K562 (cell line): Measurements from ENCODE around the gene PGLYRP4. TPM values are rescaled to one million over a fixed set of nuclear protein-coding genes. Genes with fewer than 3 reads are reported as not detected.
"Not testable (repeated sequence)": the region's sequence is repeated elsewhere in the genome, so short reads cannot be mapped to it uniquely, and the experiment has no call there.

Experiments
- ATAC-seq: fragments of 200-7000 bp; cut with Tn5 transposase; 3 replicates; pipeline ENCODE4 v1.9.1; 2020; ENCODE audit warnings: moderate library complexity
- BruUV-seq: library from RNA; stranded (reverse); fragments of 400-500 nt; replicated peaks from 2 replicates; lab custom pipeline; 2021; lab: Mats Ljungman, UMichigan
- CTCF ChIA-PET: fragments of 300-600 bp; formaldehyde crosslinking; extraction: SDS; loops from one replicate; lab custom pipeline; 2021; ENCODE audit warnings: low intra/inter-chr PET ratio; lab: Yijun Ruan, JAX
- POLR2A ChIA-PET: fragments of 300-600, 350-650 bp; sonication (Branson Sonifier 250); formaldehyde crosslinking; extraction: SDS; loops from one replicate; lab custom pipeline; 2021; ENCODE audit warnings: antibody characterized with exemption, inconsistent platforms; lab: Yijun Ruan, JAX
- DNase-seq, 4 experiments: peaks; one replicate each; pipeline versions ENCODE4 v3.0.0 to v3.0.0-alpha.2; 2011 to 2018; ENCODE audit warnings: low spot score in 3 of 4, mixed read lengths in 3 of 4; ENCODE audit errors: extremely low read depth in 1 of 4
- FAIRE-seq: peaks from 2 replicates; lab custom pipeline; 2011; peaks lifted over from hg19 to GRCh38; lab: Jason Lieb, UNC
- H2AFZ ChIP-seq: 2 replicates; pipeline ENCODE4 v1.6.0; 2011; ENCODE audit warnings: low read depth, low read length, control low read depth, inconsistent platforms
- H3K27ac ChIP-seq: fragments of 200-600 bp; 3 replicates; pipeline ENCODE4 v1.8.0; 2011; ENCODE audit warnings: low read depth, mild to moderate bottlenecking, control low read depth, inconsistent platforms, low read length, moderate library complexity, mixed read lengths; ENCODE audit errors: extremely low read depth
- H3K27me3 ChIP-seq, 2 experiments: fragments of 300-600 bp in 1 of 2; 2 replicates in 1 of 2; 3 replicates in 1 of 2; pipeline versions ENCODE4 v1.6.0 to v1.8.0; 2011; ENCODE audit warnings: inconsistent platforms in 2 of 2, low read length in 2 of 2, mild to moderate bottlenecking in 1 of 2, mixed read lengths in 1 of 2, moderate library complexity in 1 of 2; ENCODE audit not compliant: control insufficient read depth in 2 of 2, insufficient read depth in 2 of 2
- H3K36me3 ChIP-seq: fragments of 300-600 bp; 3 replicates; pipeline ENCODE4 v1.8.0; 2011; ENCODE audit warnings: mild to moderate bottlenecking, low read length, inconsistent platforms; ENCODE audit not compliant: control insufficient read depth, insufficient read depth
- H3K4me1 ChIP-seq, 2 experiments: fragments of 200-600 bp in 1 of 2; replicated peaks in 1 of 2; 2 replicates in 1 of 2; 3 replicates in 1 of 2; pipeline versions ENCODE4 v1.5.1 to v1.8.0; 2011; ENCODE audit warnings: inconsistent platforms in 2 of 2, low read length in 2 of 2, mild to moderate bottlenecking in 1 of 2, mixed read lengths in 1 of 2, moderate library complexity in 1 of 2; ENCODE audit not compliant: control insufficient read depth in 2 of 2, insufficient read depth in 2 of 2
- H3K4me2 ChIP-seq: 2 replicates; pipeline ENCODE4 v1.6.1; 2011; ENCODE audit warnings: low read length, control low read depth, inconsistent platforms, mixed read lengths; ENCODE audit not compliant: insufficient read depth
- H3K4me3 ChIP-seq: fragments of 200-600 bp; sonication (generic), shearing (Covaris generic); 2 replicates; pipeline ENCODE4 v1.5.1; 2016; ENCODE audit warnings: control low read depth, inconsistent platforms
- H3K79me2 ChIP-seq: fragments of 200-600 bp; 3 replicates; pipeline ENCODE4 v1.8.0; 2011; ENCODE audit warnings: low read length, inconsistent platforms; ENCODE audit not compliant: control insufficient read depth, insufficient read depth
- H3K9ac ChIP-seq, 2 experiments: 2 replicates each; pipeline versions ENCODE4 v1.6.0 to v1.6.1; 2011; ENCODE audit warnings: low read depth in 2 of 2, low read length in 2 of 2, control low read depth in 1 of 2, inconsistent platforms in 1 of 2, mild to moderate bottlenecking in 1 of 2, mixed read lengths in 1 of 2; ENCODE audit not compliant: insufficient read depth in 1 of 2
- H3K9me1 ChIP-seq: one replicate; pipeline ENCODE4 v1.6.0; 2011; ENCODE audit warnings: inconsistent platforms, mild to moderate bottlenecking, low read length, moderate library complexity; ENCODE audit not compliant: control insufficient read depth, insufficient read depth
- H3K9me3 ChIP-seq: replicated peaks from 2 replicates; pipeline ENCODE4 v1.5.1; 2011; ENCODE audit warnings: low read depth, low read length, inconsistent platforms; ENCODE audit not compliant: control insufficient read depth, insufficient read depth
- H4K20me1 ChIP-seq: replicated peaks from 2 replicates; pipeline ENCODE4 v1.6.1; 2011; ENCODE audit warnings: low read length, inconsistent platforms, mixed read lengths; ENCODE audit not compliant: control insufficient read depth, insufficient read depth
- BCOR ChIP-seq: fragments of 450-650 bp; IDR thresholded peaks from 2 replicates; pipeline ENCODE4 v1.6.1; 2016
- E2F3 ChIP-seq: fragments of 250-450 bp; sonication (Bioruptor Pico); IDR thresholded peaks from 2 replicates; pipeline ENCODE4 v1.4.0; 2020; ENCODE audit warnings: mild to moderate bottlenecking
- SMAD4 ChIP-seq: fragments of 250-450 bp; sonication (Bioruptor Pico); conservative IDR thresholded peaks from 2 replicates; pipeline ENCODE4 v1.8.0; 2021; ENCODE audit warnings: inconsistent platforms, mild to moderate bottlenecking, moderate library complexity
- SREBF2 ChIP-seq: sonication (generic); formaldehyde crosslinking; IDR thresholded peaks from 2 replicates; pipeline ENCODE4 v1.4.0; 2020; ENCODE audit warnings: mild to moderate bottlenecking, missing genetic modification reagents
- TAF9B ChIP-seq: fragments of 450-650 bp; IDR thresholded peaks from 2 replicates; pipeline ENCODE4 v1.6.1; 2018; ENCODE audit warnings: mild to moderate bottlenecking; ENCODE audit not compliant: partially characterized antibody
- TFAP4 ChIP-seq: sonication (generic); formaldehyde crosslinking; IDR thresholded peaks from 2 replicates; pipeline ENCODE4 v1.8.0; 2022; ENCODE audit warnings: missing genetic modification reagents, mild to moderate bottlenecking, moderate library complexity, borderline replicate concordance
- XRCC5 ChIP-seq: fragments of 200-400 bp; formaldehyde crosslinking; IDR thresholded peaks from 2 replicates; pipeline ENCODE4 v1.6.1; 2017; ENCODE audit warnings: low read depth, mild to moderate bottlenecking, low read length
- ZNF146 ChIP-seq: IDR thresholded peaks from one replicate; pipeline ENCODE4 v1.6.1; 2018; ENCODE audit warnings: missing compliant biosample characterization; ENCODE audit not compliant: unreplicated experiment
- ZNF785 ChIP-seq: fragments of 250-450 bp; sonication (Bioruptor Pico); IDR thresholded peaks from 2 replicates; pipeline ENCODE4 v1.4.0; 2020; ENCODE audit warnings: mild to moderate bottlenecking
- WGBS: fragments of 100-300 bp; shearing (Covaris generic); methylation state at CpG from one replicate; pipeline ENCODE4 v1.1.6; 2016; ENCODE audit warnings: low coverage, mixed read lengths; ENCODE audit not compliant: insufficient coverage; ENCODE audit errors: missing lambda C conversion rate; 5-methylcytosine and 5-hydroxymethylcytosine counted together
- in situ Hi-C: fragments of 300-500 bp; cut with MboI; formaldehyde crosslinking; loops from 4 replicates; pipeline ENCODE4 v1.15.0; 2018; ENCODE audit warnings: inconsistent platforms, mixed read lengths
- intact Hi-C: fragments of 100-400 bp; cut with micrococcal nuclease; formaldehyde crosslinking; loops from 2 replicates; pipeline ENCODE4 v1.14.2; 2022
- polyA plus RNA-seq, 8 experiments: library from polyadenylated mRNA; depleted of rRNA in 4 of 8; stranded (reverse) in 5 of 8; unstranded in 3 of 8; fragments of >200 nt; fragmentation: Nextera tagmentation in 2 of 8; fragmentation: Illumina TruSeq in 1 of 8; extraction: Ambion mirVana in 2 of 8; extraction: Trizol in 1 of 8; gene quantifications; 2 replicates each; pipeline versions ENCODE4 v1.2.1 to v1.2.3, GENCODE V29; 2011 to 2014; ENCODE audit warnings: inconsistent platforms in 1 of 8, missing spikeins in 1 of 8
- total RNA-seq, 7 experiments: library from RNA; depleted of rRNA in 6 of 7; stranded (reverse); fragments of >200 nt in 6 of 7; fragmentation: Illumina TruSeq in 2 of 7; extraction: Trizol in 2 of 7; gene quantifications; 2 replicates each; pipeline versions ENCODE4 v1.2.1 to v1.2.3, GENCODE V29; 2011 to 2021; ENCODE audit warnings: low replicate concordance in 1 of 7

PGLYRP4 gene
- total and polyA plus RNA-seq, 9 of the 15 experiments (the other 6 are each of a cell fraction or from before 2014, with no cell fraction given) = 0.06 to 0.13 (median 0.11) TPM; not detected in 6

- BruUV-seq, H4K20me1 ChIP-seq, ATAC-seq, CTCF ChIA-PET, FAIRE-seq, in situ Hi-C loops, H3K36me3 ChIP-seq, H3K4me3 ChIP-seq, DNase-seq, intact Hi-C loops, H3K27me3 ChIP-seq, H3K9me3 ChIP-seq, H2AFZ ChIP-seq, H3K9ac ChIP-seq, H3K79me2 ChIP-seq, H3K9me1 ChIP-seq, H3K27ac ChIP-seq, H3K4me2 ChIP-seq, H3K4me1 ChIP-seq: not testable (repeated sequence)
- POLR2A ChIA-PET = interaction anchor here (0.6 to 1.2 kb wide), 3 partner anchors 9 to 105 kb away, joined by 3 read pairs; no protein-coding TSS in a partner anchor
- TF ChIP-seq BCOR (peak; percentile 25; the same call in 1 of the 2 replicates), ZNF146 (peak; percentile 75)
These were observed 34.3 kb downstream of the PGLYRP4 start for GRCh38 chr1:153314388-153314787.

- TF ChIP-seq TAF9B (no peak), E2F3 (CRISPR knock-in tag) (no peak), ZNF785 (CRISPR knock-in tag) (no peak), XRCC5 (no peak), SREBF2 (CRISPR knock-in tag) (no peak), TFAP4 (CRISPR knock-in tag) (no peak), SMAD4 (CRISPR knock-in tag) (no peak)
- H3K9ac ChIP-seq = no peak overlapping the region
- no peak overlapping the region for H3K27ac ChIP-seq
- H4K20me1 ChIP-seq = no peaks in the 10 kb centered on the region
- no peak overlapping the region for H3K4me2 ChIP-seq
- in situ Hi-C loops (no loop called here), intact Hi-C loops (no loop called here)
- ChIA-PET POLR2A (interaction anchor here (0.6 to 1.2 kb wide), 2 partner anchors 29 to 830 kb away, joined by 3 read pairs; no protein-coding TSS in a partner anchor), CTCF (interaction anchor here (1.1 to 1.4 kb wide), 2 partner anchors 40 to 182 kb away, joined by 3 to 5 read pairs; no protein-coding TSS in a partner anchor)
- WGBS = 21% methylated on average over 2 of the region's 2 CpGs
- no peaks in the 10 kb centered on the region for H3K4me1 ChIP-seq
- ATAC-seq (no peak), FAIRE-seq (no peak), DNase-seq (no peak)
- H3K9me1 ChIP-seq = no peaks in the 10 kb centered on the region
- no peaks in the 10 kb centered on the region for H3K9me3 ChIP-seq
- no peak overlapping the region for H3K4me3 ChIP-seq
- H3K36me3 ChIP-seq = no peaks in the 10 kb centered on the region
- H3K79me2 ChIP-seq = no peaks in the 10 kb centered on the region
- H2AFZ ChIP-seq = no peak overlapping the region
- H3K27me3 ChIP-seq = peaks cover 0 to 13% of the 10 kb centered on the region in 2 experiments; a peak in 3 of 5 replicates
- no TSS peak for BruUV-seq
These were observed 35.4 kb downstream of the PGLYRP4 start for GRCh38 chr1:153313288-153313687.
